SK-N-SH (cell line): ENCODE data around the gene ALG11. TPM values are rescaled to one million over a fixed set of nuclear protein-coding genes. Genes with fewer than 3 reads are reported as not detected.

Experiments
- CTCF ChIA-PET: fragments of 300-600, 350-600 bp; formaldehyde crosslinking; extraction: SDS; loops from one replicate; lab custom pipeline; 2021; lab: Yijun Ruan, JAX
- POLR2A ChIA-PET: fragments of 350-600 bp; sonication (Branson Sonifier 250); formaldehyde crosslinking; extraction: SDS; loops from one replicate; lab custom pipeline; 2020; ENCODE audit warnings: antibody characterized with exemption, inconsistent platforms; lab: Yijun Ruan, JAX
- DNase-seq: peaks from one replicate; pipeline ENCODE4 v3.0.0; 2012
- H2AFZ ChIP-seq: fragments of 200-600 bp; sonication (generic); 2 replicates; pipeline ENCODE4 v1.8.1; 2016; ENCODE audit warnings: antibody characterized with exemption, mild to moderate bottlenecking, low read depth
- H3F3A ChIP-seq: fragments of 200-600 bp; sonication (generic); replicated peaks from 2 replicates; pipeline ENCODE3; 2016; ENCODE audit warnings: antibody characterized with exemption, mild to moderate bottlenecking; ENCODE audit not compliant: insufficient read depth
- H3K27ac ChIP-seq, 2 experiments: fragments of 200-500 bp in 1 of 2; fragments of 200-600 bp in 1 of 2; sonication (Bioruptor generic) in 1 of 2; sonication (generic), shearing (Covaris generic) in 1 of 2; 2 replicates each; pipeline versions ENCODE4 v1.5.1 to v1.6.1; 2014 to 2016; ENCODE audit warnings: low read depth in 2 of 2, inconsistent platforms in 1 of 2, low read length in 1 of 2, mild to moderate bottlenecking in 1 of 2, mixed read lengths in 1 of 2
- H3K27me3 ChIP-seq: fragments of 200-600 bp; sonication (generic), shearing (Covaris generic); 2 replicates; pipeline ENCODE4 v1.6.1; 2016; ENCODE audit warnings: mixed run types; ENCODE audit not compliant: insufficient read depth
- H3K36me3 ChIP-seq, 2 experiments: fragments of 200-500 bp in 1 of 2; fragments of 200-600 bp in 1 of 2; sonication (Bioruptor generic) in 1 of 2; sonication (generic) in 1 of 2; replicated peaks in 1 of 2; 2 replicates each; pipeline versions ENCODE3 to v1.5.1; 2014 to 2016; ENCODE audit warnings: low read length in 1 of 2, mild to moderate bottlenecking in 1 of 2; ENCODE audit not compliant: insufficient read depth in 2 of 2, control insufficient read depth in 1 of 2
- H3K4me1 ChIP-seq, 2 experiments: fragments of 200-500 bp in 1 of 2; fragments of 200-600 bp in 1 of 2; sonication (Bioruptor generic) in 1 of 2; sonication (generic), shearing (Covaris generic) in 1 of 2; 2 replicates each; pipeline versions ENCODE4 v1.5.1 to v1.6.1; 2014 to 2016; ENCODE audit warnings: low read depth in 1 of 2, low read length in 1 of 2, mixed run types in 1 of 2; ENCODE audit not compliant: insufficient read depth in 2 of 2, control insufficient read depth in 1 of 2
- H3K4me2 ChIP-seq: fragments of 200-600 bp; sonication (generic), shearing (Covaris generic); 2 replicates; pipeline ENCODE4 v1.6.1; 2017; ENCODE audit warnings: mixed run types
- H3K4me3 ChIP-seq, 2 experiments: fragments of 200-500 bp in 1 of 2; fragments of 200-600 bp in 1 of 2; sonication (Bioruptor generic) in 1 of 2; sonication (generic), shearing (Covaris generic) in 1 of 2; 2 replicates each; pipeline versions ENCODE4 v1.5.1 to v1.8.1; 2014 to 2016; ENCODE audit warnings: low read depth in 2 of 2, inconsistent platforms in 1 of 2, low read length in 1 of 2, mild to moderate bottlenecking in 1 of 2, mixed read lengths in 1 of 2, moderate library complexity in 1 of 2
- H3K79me2 ChIP-seq: fragments of 200-600 bp; sonication (generic); 2 replicates; pipeline ENCODE4 v1.8.1; 2017; ENCODE audit warnings: mild to moderate bottlenecking; ENCODE audit not compliant: insufficient read depth
- H3K9ac ChIP-seq: fragments of 200-600 bp; sonication (generic); 2 replicates; pipeline ENCODE4 v1.6.1; 2017; ENCODE audit warnings: mixed run types
- H3K9me2 ChIP-seq: fragments of 200-600 bp; sonication (generic); 2 replicates; pipeline ENCODE4 v1.6.1; 2017; ENCODE audit warnings: mixed run types
- H3K9me3 ChIP-seq: fragments of 200-600 bp; sonication (generic); 2 replicates; pipeline ENCODE4 v1.6.1; 2017; ENCODE audit warnings: mixed run types, mild to moderate bottlenecking, moderate library complexity
- H4K20me1 ChIP-seq: fragments of 200-600 bp; sonication (generic); 2 replicates; pipeline ENCODE4 v1.6.1; 2017; ENCODE audit warnings: mild to moderate bottlenecking, mixed run types; ENCODE audit not compliant: insufficient read depth
- CTCF ChIP-seq: fragments of 200-600 bp; sonication (generic); IDR thresholded peaks from 2 replicates; pipeline ENCODE4 v1.6.1; 2017; ENCODE audit warnings: antibody characterized with exemption, mild to moderate bottlenecking, moderate library complexity
- EP300 ChIP-seq, 2 experiments: IDR thresholded peaks; 2 replicates each; pipeline versions ENCODE4 v1.4.0 to v1.6.1; 2012; ENCODE audit warnings: borderline replicate concordance in 1 of 2, low read depth in 1 of 2, low read length in 1 of 2
- EZH2phosphoT487 ChIP-seq: fragments of 200-600 bp; sonication (generic); IDR thresholded peaks from 2 replicates; pipeline ENCODE4 v1.6.1; 2017; ENCODE audit warnings: low read depth, mixed run types, mild to moderate bottlenecking, antibody characterized with exemption, moderate library complexity, borderline replicate concordance
- FOSL2 ChIP-seq: IDR thresholded peaks from 2 replicates; pipeline ENCODE4 v1.4.0; 2012; ENCODE audit warnings: low read depth, mild to moderate bottlenecking, moderate library complexity, borderline replicate concordance
- FOXM1 ChIP-seq: IDR thresholded peaks from 2 replicates; pipeline ENCODE4 v1.4.0; 2012; ENCODE audit warnings: low read depth, mild to moderate bottlenecking
- GABPA ChIP-seq: IDR thresholded peaks from 2 replicates; pipeline ENCODE4 v1.4.0; 2012; ENCODE audit warnings: low read depth, mild to moderate bottlenecking
- GATA2 ChIP-seq: sonication (generic); formaldehyde crosslinking; IDR thresholded peaks from 2 replicates; pipeline ENCODE4 v1.5.0; 2020; ENCODE audit warnings: mild to moderate bottlenecking, missing genetic modification reagents
- IRF3 ChIP-seq: fragments of 150-350 bp; IDR thresholded peaks from 2 replicates; pipeline ENCODE4 v1.6.1; 2016; ENCODE audit warnings: mild to moderate bottlenecking, low read depth, low read length
- JUND ChIP-seq: IDR thresholded peaks from 2 replicates; pipeline ENCODE4 v1.4.0; 2012
- MAX ChIP-seq: IDR thresholded peaks from 2 replicates; pipeline ENCODE4 v1.4.0; 2012; ENCODE audit warnings: low read depth
- MEF2A ChIP-seq: IDR thresholded peaks from 2 replicates; pipeline ENCODE4 v1.4.0; 2012; ENCODE audit warnings: low read depth, borderline replicate concordance
- MXI1 ChIP-seq: IDR thresholded peaks from 2 replicates; pipeline ENCODE4 v1.6.1; 2012; ENCODE audit warnings: mild to moderate bottlenecking, low read depth, low read length, improper control_type of control experiment
- POLR2AphosphoS5 ChIP-seq: IDR thresholded peaks from 2 replicates; pipeline ENCODE4 v1.6.1; 2012; ENCODE audit warnings: low read depth, low read length
- RAD21 ChIP-seq: IDR thresholded peaks from 2 replicates; pipeline ENCODE4 v1.6.1; 2012; ENCODE audit warnings: mild to moderate bottlenecking, low read length
- RXRA ChIP-seq: IDR thresholded peaks from 2 replicates; pipeline ENCODE4 v1.4.0; 2012; ENCODE audit warnings: low read depth, mild to moderate bottlenecking, borderline replicate concordance
- SMC3 ChIP-seq: IDR thresholded peaks from 2 replicates; pipeline ENCODE4 v1.6.1; 2012; ENCODE audit warnings: low read depth, low read length, improper control_type of control experiment
- TAF1 ChIP-seq: IDR thresholded peaks from 2 replicates; pipeline ENCODE4 v1.6.1; 2012; ENCODE audit warnings: low read depth, mild to moderate bottlenecking, low read length, moderate library complexity, borderline replicate concordance
- TCF12 ChIP-seq: IDR thresholded peaks from 2 replicates; pipeline ENCODE4 v1.4.0; 2012
- TEAD4 ChIP-seq: IDR thresholded peaks from 2 replicates; pipeline ENCODE4 v1.4.0; 2012; ENCODE audit warnings: mild to moderate bottlenecking, borderline replicate concordance; ENCODE audit not compliant: insufficient read depth
- WGBS: methylation state at CpG from one replicate; pipeline ENCODE4 v1.1.6; 2017; ENCODE audit warnings: low lambda C conversion rate; 5-methylcytosine and 5-hydroxymethylcytosine counted together
- polyA plus RNA-seq, 3 experiments: library from polyadenylated mRNA; depleted of rRNA; stranded (reverse); fragments of >200 nt; gene quantifications; 2 replicates each; pipeline ENCODE4 v1.2.3, GENCODE V29; 2012

Gene ALG11
- polyA plus RNA-seq, 1 of the 3 experiments (the other 2 are of a cell fraction), result 5.0 TPM

- no peak for DNase-seq
- H4K20me1 ChIP-seq, result no peaks in the 10 kb centered on the region
- no peaks in the 10 kb centered on the region for H3K9me2 ChIP-seq
- no peaks in the 10 kb centered on the region for H3K27me3 ChIP-seq
- ChIA-PET CTCF (interaction anchor here (1.3 kb wide), 1 partner anchor 17 kb away, joined by 3 read pairs; no protein-coding TSS in a partner anchor), POLR2A (interaction anchor here (0.6 kb wide), 1 partner anchor 183 kb away, joined by 3 read pairs; the partner anchor contains the start of gene NEK3)
- H3K9ac ChIP-seq, result no peak overlapping the region
- no peak overlapping the region for H2AFZ ChIP-seq
- TF ChIP-seq FOXM1 (no peak), MAX (no peak), EZH2phosphoT487 (no peak), TAF1 (no peak)
- H3K4me1 ChIP-seq, result peaks cover 5 to 7% of the 10 kb centered on the region in 2 experiments; a peak in 2 of 4 replicates
- H3F3A ChIP-seq, result no peaks in the 10 kb centered on the region
- 75% methylated on average over 5 of the region's 5 CpGs for WGBS
- H3K4me2 ChIP-seq, result no peak overlapping the region
- H3K36me3 ChIP-seq, result no peaks in the 10 kb centered on the region
- H3K27ac ChIP-seq, result no peak overlapping the region
- H3K79me2 ChIP-seq, result no peaks in the 10 kb centered on the region
- no peaks in the 10 kb centered on the region for H3K9me3 ChIP-seq
- no peak overlapping the region for H3K4me3 ChIP-seq
Measured at GRCh38 chr13:51976890-51977289, 35.3 kb upstream of the ALG11 start.

GRCh38 chr13:51977625-51978024, 34.6 kb upstream of the ALG11 start:
- Histone ChIP-seq H4K20me1 (no peaks in the 10 kb centered on the region), H3K4me3 (no peak overlapping the region), H3K27ac (no peak overlapping the region), H3K4me1 (peaks cover 5 to 7% of the 10 kb centered on the region in 2 experiments; a peak in 2 of 4 replicates), H3K79me2 (no peaks in the 10 kb centered on the region), H3K9ac (no peak overlapping the region), H2AFZ (no peak overlapping the region), H3K36me3 (no peaks in the 10 kb centered on the region), H3F3A (no peaks in the 10 kb centered on the region)
- 79% methylated on average over 5 of the region's 5 CpGs for WGBS
- CTCF ChIA-PET, result no interaction called here
- no peak for DNase-seq
- TF ChIP-seq MXI1 (no peak), RAD21 (no peak), MEF2A (no peak), POLR2AphosphoS5 (no peak), JUND (no peak), RXRA (no peak), FOSL2 (no peak)
- TF ChIP-seq, all 33 proteins: peak for 0
- POLR2A ChIA-PET, result no interaction called here
- no peaks in the 10 kb centered on the region for H3K9me2 ChIP-seq
- H3K9me3 ChIP-seq, result no peaks in the 10 kb centered on the region
- no peaks in the 10 kb centered on the region for H3K27me3 ChIP-seq
- H3K4me2 ChIP-seq, result no peak overlapping the region

GRCh38 chr13:51978796-51979556, 33.2 kb upstream of the ALG11 start:
- ChIA-PET POLR2A (no interaction called here), CTCF (interaction anchor here (1.2 kb wide), 2 partner anchors 21 to 22 kb away, joined by 3 read pairs; no protein-coding TSS in a partner anchor)
- no peak overlapping the region for H3K4me3 ChIP-seq
- no peaks in the 10 kb centered on the region for H3K9me3 ChIP-seq
- no peaks in the 10 kb centered on the region for H3K79me2 ChIP-seq
- no peak for DNase-seq
- no peaks in the 10 kb centered on the region for H3K36me3 ChIP-seq
- no peaks in the 10 kb centered on the region for H3K27me3 ChIP-seq
- H2AFZ ChIP-seq, result no peak overlapping the region
- no peak overlapping the region for H3K27ac ChIP-seq
- H4K20me1 ChIP-seq, result no peaks in the 10 kb centered on the region
- WGBS, result 67% methylated on average over 3 of the region's 5 CpGs
- H3K4me1 ChIP-seq, result peaks cover 5 to 7% of the 10 kb centered on the region in 2 experiments; a peak in 2 of 4 replicates
- no peaks in the 10 kb centered on the region for H3K9me2 ChIP-seq
- no peak overlapping the region for H3K9ac ChIP-seq
- no peaks in the 10 kb centered on the region for H3F3A ChIP-seq
- H3K4me2 ChIP-seq, result no peak overlapping the region
- no peak for TF ChIP-seq GABPA
- TF ChIP-seq CTCF, result no peak
- no peak for TF ChIP-seq GATA2 (CRISPR knock-in tag)
- no peak for TF ChIP-seq POLR2AphosphoS5
- TF ChIP-seq TCF12, result no peak
- TF ChIP-seq SMC3, result no peak
- TF ChIP-seq IRF3, result no peak
- TF ChIP-seq TEAD4, result no peak
- no peak for TF ChIP-seq FOXM1
- TF ChIP-seq RXRA, result no peak
- no peak for TF ChIP-seq EP300 (IDR thresholded peaks at IDR 0.05; ENCODE audit: borderline replicate concordance in 1 of 2, low read depth in 1 of 2, low read length in 1 of 2)
